ENCODE data around the gene MLEC.

MLEC gene

GRCh38 chr12:120712610-120713009 is 25.7 kb downstream of the MLEC start:
- TF ChIP-seq SNAI2 (CRISPR knock-in tag; IDR thresholded peaks at IDR 0.05) (no peak), ZFP3 (CRISPR knock-in tag; IDR thresholded peaks at IDR 0.05) (no peak), RARB (CRISPR knock-in tag; IDR thresholded peaks at IDR 0.05) (no peak), OSR1 (CRISPR knock-in tag; IDR thresholded peaks at IDR 0.05) (no peak), ISL1 (CRISPR knock-in tag; IDR thresholded peaks at IDR 0.05) (no peak), CSRNP3 (CRISPR knock-in tag; IDR thresholded peaks at IDR 0.05) (no peak), GLIS3 (CRISPR knock-in tag; IDR thresholded peaks at IDR 0.05) (no peak), TCF4 (CRISPR knock-in tag; IDR thresholded peaks at IDR 0.05; ENCODE audit: borderline replicate concordance) (no peak)
- ATAC-seq = no peak

GRCh38 chr12:120713861-120714482 is 27.0 kb downstream of the MLEC start:
- no peak for TF ChIP-seq ZNF565 (CRISPR knock-in tag; conservative IDR thresholded peaks at IDR 0.05; ENCODE audit: low read depth)
- no peak for TF ChIP-seq BACH2 (CRISPR knock-in tag; IDR thresholded peaks at IDR 0.05; ENCODE audit: borderline replicate concordance)
- no peak for TF ChIP-seq TOX (CRISPR knock-in tag; IDR thresholded peaks at IDR 0.05; ENCODE audit: borderline replicate concordance)
- TF ChIP-seq SNAI2 (CRISPR knock-in tag; IDR thresholded peaks at IDR 0.05) = no peak
- TF ChIP-seq ARNTL (CRISPR knock-in tag; IDR thresholded peaks at IDR 0.05; ENCODE audit: borderline replicate concordance, low read depth) = no peak
- TF ChIP-seq GLIS3 (CRISPR knock-in tag; IDR thresholded peaks at IDR 0.05) = no peak
- TF ChIP-seq ESRRG (CRISPR knock-in tag; IDR thresholded peaks at IDR 0.05) = no peak
- TF ChIP-seq CREB5 (CRISPR knock-in tag; IDR thresholded peaks at IDR 0.05; ENCODE audit: low read depth) = no peak
- TF ChIP-seq PATZ1 (CRISPR knock-in tag; IDR thresholded peaks at IDR 0.05; ENCODE audit: borderline replicate concordance) = no peak
- TF ChIP-seq PPARA (CRISPR knock-in tag; IDR thresholded peaks at IDR 0.05; ENCODE audit: borderline replicate concordance) = no peak
- no peak for TF ChIP-seq ZFP3 (CRISPR knock-in tag; IDR thresholded peaks at IDR 0.05)
- TF ChIP-seq OSR1 (CRISPR knock-in tag; IDR thresholded peaks at IDR 0.05) = no peak
- TF ChIP-seq ISL1 (CRISPR knock-in tag; IDR thresholded peaks at IDR 0.05) = no peak
- no peak for TF ChIP-seq RARB (CRISPR knock-in tag; IDR thresholded peaks at IDR 0.05)
- TF ChIP-seq ZFP30 (CRISPR knock-in tag; IDR thresholded peaks at IDR 0.05) = no peak
- TF ChIP-seq CSDC2 (CRISPR knock-in tag; IDR thresholded peaks at IDR 0.05) = no peak
- ATAC-seq = peak; percentile 77

GRCh38 chr12:120718055-120718454 is 31.1 kb downstream of the MLEC start:
- TF ChIP-seq CSDC2 (CRISPR knock-in tag; IDR thresholded peaks at IDR 0.05) (no peak), OSR1 (CRISPR knock-in tag; IDR thresholded peaks at IDR 0.05) (no peak), ZFP3 (CRISPR knock-in tag; IDR thresholded peaks at IDR 0.05) (no peak), GLIS3 (CRISPR knock-in tag; IDR thresholded peaks at IDR 0.05) (no peak), ZNF565 (CRISPR knock-in tag; conservative IDR thresholded peaks at IDR 0.05; ENCODE audit: low read depth) (no peak), ZC3H10 (CRISPR knock-in tag; IDR thresholded peaks at IDR 0.05) (no peak), POU6F1 (CRISPR knock-in tag; IDR thresholded peaks at IDR 0.05; ENCODE audit: borderline replicate concordance, low read depth) (no peak), CREB5 (CRISPR knock-in tag; IDR thresholded peaks at IDR 0.05; ENCODE audit: low read depth) (no peak), TSHZ2 (CRISPR knock-in tag; IDR thresholded peaks at IDR 0.05) (no peak)
- ATAC-seq = no peak

Data from SK-N-SH treated with all-trans-retinoic acid at 6 μM for 48 hours (cell line).